ENCODE data around the gene YIPF5.
A peak's percentile ranks its signal among the peaks of the same experiment; 100 is the strongest.

DNA sequence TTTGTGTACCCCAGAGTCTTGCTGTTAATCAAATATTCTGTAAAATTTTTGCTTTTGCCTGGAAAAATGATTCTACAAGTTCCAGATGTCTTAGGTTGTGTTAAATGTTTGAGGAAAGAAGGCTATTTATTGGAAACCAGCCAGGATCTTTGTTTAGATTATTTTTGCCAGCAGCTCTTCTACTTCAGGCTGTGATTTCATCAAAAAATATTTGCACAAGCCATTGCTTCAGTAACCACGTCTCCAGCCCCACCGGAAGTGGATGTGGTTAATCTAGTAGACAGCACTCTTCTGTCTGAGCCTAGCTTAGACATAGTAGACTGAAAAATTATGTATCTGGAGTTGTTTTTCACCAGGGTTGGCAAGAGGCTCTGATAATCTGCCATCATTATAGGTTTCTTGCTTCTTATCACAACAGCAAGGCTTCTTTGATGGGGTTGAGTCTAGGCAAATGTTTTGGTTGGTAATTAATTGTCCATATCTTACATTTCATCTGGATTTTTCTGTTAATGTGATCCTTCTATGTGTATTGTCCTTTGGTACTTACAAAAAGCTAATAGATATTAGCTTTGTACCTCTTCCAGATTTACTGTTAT, 17.3 kb upstream of the YIPF5 start:
- TF ChIP-seq, protein P1, sequence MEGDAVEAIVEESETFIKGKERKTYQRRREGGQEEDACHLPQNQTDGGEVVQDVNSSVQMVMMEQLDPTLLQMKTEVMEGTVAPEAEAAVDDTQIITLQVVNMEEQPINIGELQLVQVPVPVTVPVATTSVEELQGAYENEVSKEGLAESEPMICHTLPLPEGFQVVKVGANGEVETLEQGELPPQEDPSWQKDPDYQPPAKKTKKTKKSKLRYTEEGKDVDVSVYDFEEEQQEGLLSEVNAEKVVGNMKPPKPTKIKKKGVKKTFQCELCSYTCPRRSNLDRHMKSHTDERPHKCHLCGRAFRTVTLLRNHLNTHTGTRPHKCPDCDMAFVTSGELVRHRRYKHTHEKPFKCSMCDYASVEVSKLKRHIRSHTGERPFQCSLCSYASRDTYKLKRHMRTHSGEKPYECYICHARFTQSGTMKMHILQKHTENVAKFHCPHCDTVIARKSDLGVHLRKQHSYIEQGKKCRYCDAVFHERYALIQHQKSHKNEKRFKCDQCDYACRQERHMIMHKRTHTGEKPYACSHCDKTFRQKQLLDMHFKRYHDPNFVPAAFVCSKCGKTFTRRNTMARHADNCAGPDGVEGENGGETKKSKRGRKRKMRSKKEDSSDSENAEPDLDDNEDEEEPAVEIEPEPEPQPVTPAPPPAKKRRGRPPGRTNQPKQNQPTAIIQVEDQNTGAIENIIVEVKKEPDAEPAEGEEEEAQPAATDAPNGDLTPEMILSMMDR (IDR thresholded peaks at IDR 0.05) = no peak
- TF ChIP-seq POLR2A (IDR thresholded peaks at IDR 0.05) (no peak), POLR2AphosphoS5 (IDR thresholded peaks at IDR 0.05) (peak in 1 of 4 donors; percentile 8)
